Measurements from ENCODE around the gene EPAS1.

EPAS1 gene

GRCh38 chr2:46273225-46273863 lies 23.9 kb upstream of the EPAS1 start:
- DNase-seq (ENCODE audit: low spot score): no peak

- no peak for DNase-seq (ENCODE audit: low spot score)
These were observed 23.3 kb upstream of the EPAS1 start for GRCh38 chr2:46273919-46274318.

- DNase-seq (ENCODE audit: low spot score): no peak
These were observed 22.6 kb upstream of the EPAS1 start for GRCh38 chr2:46274586-46274985.

GRCh38 chr2:46275995-46276394 lies 21.2 kb upstream of the EPAS1 start:
- DNase-seq (ENCODE audit: low spot score): no peak

GRCh38 chr2:46276642-46277041 lies 20.6 kb upstream of the EPAS1 start:
- DNase-seq (ENCODE audit: low spot score): no peak

- DNase-seq (ENCODE audit: low spot score): no peak
These were observed 19.6 kb upstream of the EPAS1 start for GRCh38 chr2:46277431-46278190.

- DNase-seq (ENCODE audit: low spot score): no peak
These were observed 18.3 kb upstream of the EPAS1 start for GRCh38 chr2:46278952-46279351.

GRCh38 chr2:46281939-46282338 lies 15.3 kb upstream of the EPAS1 start:
- DNase-seq (ENCODE audit: low spot score): no peak

- DNase-seq (ENCODE audit: low spot score): no peak
These were observed 13.5 kb upstream of the EPAS1 start for GRCh38 chr2:46283693-46284092.

GRCh38 chr2:46284260-46284659 lies 12.9 kb upstream of the EPAS1 start:
- DNase-seq (ENCODE audit: low spot score): no peak

- DNase-seq (ENCODE audit: low spot score): no peak
These were observed 12.4 kb upstream of the EPAS1 start for GRCh38 chr2:46284796-46285195.

GRCh38 chr2:46286715-46287114 lies 10.5 kb upstream of the EPAS1 start:
- no peak for DNase-seq (ENCODE audit: low spot score)

GRCh38 chr2:46290078-46290477 lies 7.1 kb upstream of the EPAS1 start:
- DNase-seq (ENCODE audit: low spot score): no peak

- DNase-seq (ENCODE audit: low spot score): no peak
These were observed 3.7 kb upstream of the EPAS1 start for GRCh38 chr2:46293466-46293865.

GRCh38 chr2:46294176-46294836 lies 2.9 kb upstream of the EPAS1 start:
- no peak for DNase-seq (ENCODE audit: low spot score)

- DNase-seq (ENCODE audit: low spot score): no peak
These were observed 879 bp upstream of the EPAS1 start for GRCh38 chr2:46296216-46296839.

GRCh38 chr2:46297546-46298271 lies 502 bp downstream of the EPAS1 start:
- DNase-seq (ENCODE audit: low spot score): peak; percentile 39

GRCh38 chr2:46298272-46298521 lies 990 bp downstream of the EPAS1 start:
- no peak for DNase-seq (ENCODE audit: low spot score)

GRCh38 chr2:46298522-46299353 lies 1.5 kb downstream of the EPAS1 start:
- no peak for DNase-seq (ENCODE audit: low spot score)

- DNase-seq (ENCODE audit: low spot score): no peak
These were observed 2.4 kb downstream of the EPAS1 start for GRCh38 chr2:46299365-46300263.
